GM12874 (cell line): ENCODE measurements around the gene ESRRB.

Experiments used
- CTCF ChIP-seq: IDR thresholded peaks from 2 replicates; pipeline ENCODE4 v1.5.1; 2011; ENCODE audit warnings: low read depth, mild to moderate bottlenecking, control low read depth, low read length, moderate library complexity; ENCODE audit not compliant: insufficient read depth

Gene ESRRB

GRCh38 chr14:76472199-76472723 is 96.3 kb downstream of the ESRRB start:
- TF ChIP-seq CTCF = no peak

GRCh38 chr14:76473481-76474263 is 97.7 kb downstream of the ESRRB start:
- TF ChIP-seq CTCF = no peak

DNA sequence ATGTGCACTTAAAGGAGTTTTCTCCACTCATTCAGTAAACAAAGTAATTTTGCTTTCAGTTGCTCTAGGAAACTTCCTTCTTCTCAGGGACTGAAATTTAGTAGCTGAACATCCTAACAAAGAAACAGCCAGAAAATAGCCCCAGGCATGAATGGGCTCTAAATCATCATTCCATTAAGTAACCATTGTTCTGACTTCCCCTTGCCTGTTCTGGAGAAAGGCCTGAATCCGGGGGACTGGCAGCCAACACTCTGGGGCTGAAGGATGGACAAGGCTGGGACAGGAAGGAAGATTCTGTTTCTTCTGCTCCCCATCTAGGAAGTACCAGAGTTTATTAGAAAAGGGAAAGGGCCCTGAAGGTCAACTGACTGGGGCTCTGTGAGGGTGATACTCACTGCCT is 104.5 kb downstream of the ESRRB start:
- no peak for TF ChIP-seq CTCF

DNA sequence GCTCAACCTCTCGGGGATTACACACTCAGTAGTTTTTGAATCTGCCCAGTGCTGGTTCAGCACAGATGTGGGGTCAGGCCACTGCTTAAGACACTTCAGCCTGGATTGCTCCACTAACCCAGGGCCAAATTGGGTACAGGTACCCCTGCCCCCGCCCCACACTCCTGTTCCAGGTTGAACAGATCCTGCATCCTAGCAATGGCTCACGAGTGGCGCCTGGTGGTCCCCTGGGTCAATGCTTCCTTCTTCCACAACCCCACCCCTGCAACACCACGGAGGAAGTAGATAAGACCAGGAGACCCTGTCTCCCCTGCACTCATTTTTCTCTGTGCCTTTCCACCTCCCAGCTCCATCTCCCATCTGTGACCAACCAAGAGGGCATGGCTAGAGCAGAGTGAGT is 108.4 kb downstream of the ESRRB start:
- TF ChIP-seq CTCF = peak; percentile 19; the same call in 1 of the 2 replicates

- TF ChIP-seq CTCF = no peak
Measured at GRCh38 chr14:76486251-76486743, 110.4 kb downstream of the ESRRB start.

DNA sequence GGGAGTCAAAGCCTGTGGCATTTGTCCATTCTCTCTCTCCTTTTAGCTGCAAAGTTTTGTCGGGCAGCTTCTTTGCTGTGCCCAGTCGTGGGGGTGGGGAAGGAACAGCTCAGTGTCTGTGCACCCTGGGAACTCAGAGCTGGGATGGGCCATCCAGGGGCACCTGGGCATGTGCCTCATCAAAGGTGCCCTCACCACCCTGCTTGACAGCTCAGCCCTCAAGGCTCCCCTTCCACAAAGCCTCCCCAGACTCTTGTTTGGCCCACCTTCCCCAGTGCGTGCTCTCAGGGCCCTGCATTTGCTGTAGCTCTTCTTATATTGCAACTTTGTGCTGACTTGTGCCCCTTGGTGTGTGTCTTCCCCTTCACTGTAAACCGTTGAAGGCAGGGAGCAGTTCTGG is 112.6 kb downstream of the ESRRB start:
- TF ChIP-seq CTCF = no peak

GRCh38 chr14:76489667-76490066 is 113.7 kb downstream of the ESRRB start:
- no peak for TF ChIP-seq CTCF
